Loucy (cell line): ENCODE measurements around the gene TENT4A.
A peak's percentile ranks its signal among the peaks of the same experiment; 100 is the strongest.
"Not testable (repeated sequence)": the region's sequence is repeated elsewhere in the genome, so short reads cannot be mapped to it uniquely, and the experiment has no call there.

Experiments
- H2AFZ ChIP-seq: fragments of 200-600 bp; sonication (generic); 2 replicates; pipeline ENCODE4 v1.6.0; 2016; ENCODE audit warnings: antibody characterized with exemption, mild to moderate bottlenecking, low read length, moderate library complexity
- H3F3A ChIP-seq: fragments of 200-600 bp; 2 replicates; pipeline ENCODE4 v1.6.0; 2016; ENCODE audit warnings: antibody characterized with exemption, low read depth, mild to moderate bottlenecking
- H3K27me3 ChIP-seq: fragments of 200-600 bp; sonication (generic); 2 replicates; pipeline ENCODE4 v1.6.1; 2014; ENCODE audit warnings: low read length, mild to moderate bottlenecking; ENCODE audit not compliant: insufficient read depth, poor library complexity, severe bottlenecking
- H3K36me3 ChIP-seq: fragments of 200-600 bp; sonication (generic); 2 replicates; pipeline ENCODE4 v1.6.1; 2016; ENCODE audit warnings: low read length; ENCODE audit not compliant: insufficient read depth
- H3K4me1 ChIP-seq: fragments of 200-600 bp; sonication (generic); 2 replicates; pipeline ENCODE4 v1.5.1; 2014; ENCODE audit warnings: low read length, mild to moderate bottlenecking; ENCODE audit not compliant: insufficient read depth, poor library complexity, severe bottlenecking
- H3K4me2 ChIP-seq: fragments of 200-600 bp; sonication (generic); 2 replicates; pipeline ENCODE4 v1.6.0; 2014; ENCODE audit warnings: antibody characterized with exemption, low read length, low read depth, mild to moderate bottlenecking; ENCODE audit not compliant: poor library complexity, severe bottlenecking
- H3K4me3 ChIP-seq: fragments of 200-600 bp; sonication (generic); 2 replicates; pipeline ENCODE4 v1.5.1; 2014; ENCODE audit warnings: low read length, mild to moderate bottlenecking, mixed read lengths; ENCODE audit not compliant: poor library complexity, severe bottlenecking
- H3K79me2 ChIP-seq: fragments of 200-600 bp; sonication (generic); 2 replicates; pipeline ENCODE4 v1.6.1; 2014; ENCODE audit warnings: low read length; ENCODE audit not compliant: insufficient read depth
- H3K9ac ChIP-seq: fragments of 200-600 bp; sonication (generic); 2 replicates; pipeline ENCODE4 v1.6.0; 2014; ENCODE audit warnings: mild to moderate bottlenecking, low read depth, low read length, moderate library complexity; ENCODE audit not compliant: poor library complexity, severe bottlenecking
- H3K9me2 ChIP-seq: fragments of 200-600 bp; sonication (generic); replicated peaks from 2 replicates; pipeline ENCODE4 v1.6.1; 2016; ENCODE audit warnings: low read depth, low read length, mixed read lengths
- H3K9me3 ChIP-seq: fragments of 200-600 bp; sonication (generic); 2 replicates; pipeline ENCODE4 v1.6.1; 2014; ENCODE audit warnings: mild to moderate bottlenecking, antibody characterized with exemption, low read length, low read depth; ENCODE audit not compliant: insufficient read depth
- H4K20me1 ChIP-seq: fragments of 200-600 bp; sonication (generic); 2 replicates; pipeline ENCODE4 v1.6.0; 2014; ENCODE audit warnings: antibody characterized with exemption, low read length, mild to moderate bottlenecking; ENCODE audit not compliant: insufficient read depth, poor library complexity, severe bottlenecking
- EZH2phosphoT487 ChIP-seq: fragments of 200-600 bp; IDR thresholded peaks from 2 replicates; pipeline ENCODE4 v1.6.1; 2018; ENCODE audit warnings: antibody characterized with exemption, mild to moderate bottlenecking, moderate library complexity, borderline replicate concordance
- TF ChIP-seq, protein P1 (sequence below): fragments of 200-600 bp; sonication (generic); conservative IDR thresholded peaks from 2 replicates; pipeline ENCODE4 v1.5.1; 2014; ENCODE audit warnings: mild to moderate bottlenecking, antibody characterized with exemption, low read length

The TENT4A gene

GRCh38 chr5:6773342-6774035, 60.3 kb downstream of the TENT4A start:
- Histone ChIP-seq H3K9ac (no peak overlapping the region), H3K36me3 (no peaks in the 10 kb centered on the region), H2AFZ (no peak overlapping the region), H3K4me2 (peak overlapping the region; percentile 60), H4K20me1 (no peaks in the 10 kb centered on the region), H3K79me2 (no peaks in the 10 kb centered on the region), H3K27me3 (no peaks in the 10 kb centered on the region), H3K9me2 (no peaks in the 10 kb centered on the region), H3F3A (no peaks in the 10 kb centered on the region), H3K4me3 (peak overlapping the region; percentile 43), H3K9me3 (no peaks in the 10 kb centered on the region), H3K4me1 (peaks cover 3% of the 10 kb centered on the region)
- no peak for TF ChIP-seq EZH2phosphoT487
- TF ChIP-seq, protein P1, sequence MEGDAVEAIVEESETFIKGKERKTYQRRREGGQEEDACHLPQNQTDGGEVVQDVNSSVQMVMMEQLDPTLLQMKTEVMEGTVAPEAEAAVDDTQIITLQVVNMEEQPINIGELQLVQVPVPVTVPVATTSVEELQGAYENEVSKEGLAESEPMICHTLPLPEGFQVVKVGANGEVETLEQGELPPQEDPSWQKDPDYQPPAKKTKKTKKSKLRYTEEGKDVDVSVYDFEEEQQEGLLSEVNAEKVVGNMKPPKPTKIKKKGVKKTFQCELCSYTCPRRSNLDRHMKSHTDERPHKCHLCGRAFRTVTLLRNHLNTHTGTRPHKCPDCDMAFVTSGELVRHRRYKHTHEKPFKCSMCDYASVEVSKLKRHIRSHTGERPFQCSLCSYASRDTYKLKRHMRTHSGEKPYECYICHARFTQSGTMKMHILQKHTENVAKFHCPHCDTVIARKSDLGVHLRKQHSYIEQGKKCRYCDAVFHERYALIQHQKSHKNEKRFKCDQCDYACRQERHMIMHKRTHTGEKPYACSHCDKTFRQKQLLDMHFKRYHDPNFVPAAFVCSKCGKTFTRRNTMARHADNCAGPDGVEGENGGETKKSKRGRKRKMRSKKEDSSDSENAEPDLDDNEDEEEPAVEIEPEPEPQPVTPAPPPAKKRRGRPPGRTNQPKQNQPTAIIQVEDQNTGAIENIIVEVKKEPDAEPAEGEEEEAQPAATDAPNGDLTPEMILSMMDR, result no peak

GRCh38 chr5:6774207-6774606, 61.0 kb downstream of the TENT4A start:
- H3F3A ChIP-seq, H3K36me3 ChIP-seq, H2AFZ ChIP-seq, H3K4me2 ChIP-seq, H3K9me3 ChIP-seq, H4K20me1 ChIP-seq, H3K4me3 ChIP-seq, H3K9ac ChIP-seq, H3K9me2 ChIP-seq, H3K4me1 ChIP-seq, H3K27me3 ChIP-seq, H3K79me2 ChIP-seq: not testable (repeated sequence)

DNA sequence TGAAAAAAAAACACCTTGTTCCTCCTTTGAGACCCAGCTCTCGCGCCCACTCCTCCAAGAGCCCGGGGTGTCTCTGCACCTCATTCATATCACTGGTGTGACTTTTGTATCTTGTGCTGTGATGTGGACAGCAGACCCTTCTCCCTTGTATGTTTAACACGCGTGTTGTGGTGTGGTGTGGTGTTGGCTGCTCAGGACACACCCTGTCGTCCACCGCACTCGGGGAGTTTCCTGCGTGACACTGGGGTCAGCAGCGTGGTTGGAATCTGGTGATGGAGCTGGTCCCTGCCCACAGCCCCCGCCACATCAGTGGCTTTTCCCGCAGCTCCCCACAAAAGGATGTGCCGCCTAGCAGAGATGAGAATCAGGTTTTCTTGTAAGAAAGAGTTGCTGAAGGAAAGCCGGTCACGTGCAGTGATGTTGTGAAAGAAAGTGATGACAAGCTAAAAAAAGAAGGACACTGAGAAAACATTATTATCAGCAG, 61.5 kb downstream of the TENT4A start:
- Histone ChIP-seq H3K9me2 (no peaks in the 10 kb centered on the region), H3K27me3 (no peaks in the 10 kb centered on the region), H3K9me3 (no peaks in the 10 kb centered on the region), H3K9ac (no peak overlapping the region), H2AFZ (no peak overlapping the region), H3F3A (no peaks in the 10 kb centered on the region), H3K4me2 (no peak overlapping the region), H3K79me2 (no peaks in the 10 kb centered on the region), H3K4me1 (peaks cover 1% of the 10 kb centered on the region), H3K4me3 (no peak overlapping the region), H3K36me3 (no peaks in the 10 kb centered on the region), H4K20me1 (no peaks in the 10 kb centered on the region)
- TF ChIP-seq, protein P1, result no peak
- TF ChIP-seq EZH2phosphoT487, result no peak

GRCh38 chr5:6775571-6775970, 62.3 kb downstream of the TENT4A start:
- no peak overlapping the region for H3K9ac ChIP-seq
- no peaks in the 10 kb centered on the region for H3K79me2 ChIP-seq
- H3K4me1 ChIP-seq, result no peaks in the 10 kb centered on the region
- TF ChIP-seq, protein P1, result no peak
- TF ChIP-seq EZH2phosphoT487, result no peak
- no peak overlapping the region for H2AFZ ChIP-seq
- no peaks in the 10 kb centered on the region for H3F3A ChIP-seq
- H3K27me3 ChIP-seq, result no peaks in the 10 kb centered on the region
- no peaks in the 10 kb centered on the region for H3K9me2 ChIP-seq
- H3K4me2 ChIP-seq, result no peak overlapping the region
- no peaks in the 10 kb centered on the region for H3K36me3 ChIP-seq
- no peak overlapping the region for H3K4me3 ChIP-seq
- H4K20me1 ChIP-seq, result no peaks in the 10 kb centered on the region
- H3K9me3 ChIP-seq, result no peaks in the 10 kb centered on the region
